Type B pancreatic cell (in vitro differentiated cells): ENCODE results near the gene CEP55. TPM values are rescaled to one million over a fixed set of nuclear protein-coding genes. Genes with fewer than 3 reads are reported as not detected.
A peak's percentile ranks its signal among the peaks of the same experiment; 100 is the strongest.

ENCODE experiments used
- DNase-seq: peaks from one replicate; pipeline ENCODE4 v3.0.0; 2021; ENCODE audit warnings: mixed read lengths; ENCODE audit not compliant: unreplicated experiment; ENCODE audit errors: extremely low spot score
- H3K27ac Mint-ChIP-seq: 2 replicates; pipeline ENCODE4 v1.8.0; 2021; ENCODE audit warnings: mild to moderate bottlenecking, mixed read lengths
- H3K27me3 Mint-ChIP-seq: 2 replicates; pipeline ENCODE4 v1.8.0; 2021; ENCODE audit warnings: mixed read lengths
- H3K36me3 Mint-ChIP-seq: 2 replicates; pipeline ENCODE4 v1.8.0; 2021; ENCODE audit warnings: mixed read lengths
- H3K4me1 Mint-ChIP-seq: one replicate; pipeline ENCODE4 v1.8.0; 2021; ENCODE audit warnings: mixed read lengths; ENCODE audit not compliant: unreplicated experiment
- H3K4me3 Mint-ChIP-seq: 2 replicates; pipeline ENCODE4 v1.8.0; 2021; ENCODE audit warnings: mild to moderate bottlenecking, mixed read lengths
- H3K9me3 Mint-ChIP-seq: 2 replicates; pipeline ENCODE4 v1.8.0; 2021; ENCODE audit warnings: mixed read lengths
- CTCF ChIP-seq: fragments of 200-600 bp; sonication (generic); conservative IDR thresholded peaks from 2 replicates; pipeline ENCODE4 v1.5.0; 2021; ENCODE audit warnings: antibody characterized with exemption, mild to moderate bottlenecking
- total RNA-seq: library from RNA; stranded (reverse); gene quantifications from 2 replicates; pipeline ENCODE4 v1.2.1, GENCODE V29; 2021; ENCODE audit warnings: low replicate concordance

Gene CEP55
- total RNA-seq, 1 donor from 2014 or later = 14.8 TPM

GRCh38 chr10:93471110-93471651 is 25.2 kb upstream of the CEP55 start:
- H3K27ac Mint-ChIP-seq = peak overlapping the region; percentile 94
- no peak for TF ChIP-seq CTCF
- peak overlapping the region; percentile 8 for H3K4me3 Mint-ChIP-seq
- H3K36me3 Mint-ChIP-seq = peaks cover 5% of the 10 kb centered on the region
- H3K4me1 Mint-ChIP-seq = peaks cover 19% of the 10 kb centered on the region
- DNase-seq = no peak
- H3K9me3 Mint-ChIP-seq = peaks cover 4% of the 10 kb centered on the region
- H3K27me3 Mint-ChIP-seq = no peaks in the 10 kb centered on the region

- no peak overlapping the region for H3K27ac Mint-ChIP-seq
- H3K9me3 Mint-ChIP-seq = peaks cover 4% of the 10 kb centered on the region
- no peak for DNase-seq
- TF ChIP-seq CTCF = no peak
- H3K4me1 Mint-ChIP-seq = peaks cover 26% of the 10 kb centered on the region
- H3K36me3 Mint-ChIP-seq = peaks cover 10% of the 10 kb centered on the region
- H3K4me3 Mint-ChIP-seq = no peak overlapping the region
- H3K27me3 Mint-ChIP-seq = no peaks in the 10 kb centered on the region
These were observed 23.3 kb upstream of the CEP55 start for GRCh38 chr10:93473161-93473560.

- no peak for DNase-seq
- peaks cover 26% of the 10 kb centered on the region for H3K4me1 Mint-ChIP-seq
- H3K27me3 Mint-ChIP-seq = no peaks in the 10 kb centered on the region
- peaks cover 4% of the 10 kb centered on the region for H3K9me3 Mint-ChIP-seq
- peaks cover 10% of the 10 kb centered on the region for H3K36me3 Mint-ChIP-seq
- TF ChIP-seq CTCF = no peak
- H3K27ac Mint-ChIP-seq = peak overlapping the region; percentile 27
- no peak overlapping the region for H3K4me3 Mint-ChIP-seq
These were observed 22.5 kb upstream of the CEP55 start for GRCh38 chr10:93473804-93474472.

GRCh38 chr10:93475227-93475626 is 21.2 kb upstream of the CEP55 start:
- TF ChIP-seq CTCF = no peak
- peaks cover 4% of the 10 kb centered on the region for H3K9me3 Mint-ChIP-seq
- H3K36me3 Mint-ChIP-seq = peaks cover 10% of the 10 kb centered on the region
- no peak overlapping the region for H3K4me3 Mint-ChIP-seq
- no peaks in the 10 kb centered on the region for H3K27me3 Mint-ChIP-seq
- no peak for DNase-seq
- H3K27ac Mint-ChIP-seq = peak overlapping the region; percentile 52
- H3K4me1 Mint-ChIP-seq = peaks cover 30% of the 10 kb centered on the region

GRCh38 chr10:93475871-93476270 is 20.5 kb upstream of the CEP55 start:
- Mint-ChIP-seq H3K27ac (peak overlapping the region; percentile 52), H3K4me1 (peaks cover 25% of the 10 kb centered on the region), H3K36me3 (peaks cover 6% of the 10 kb centered on the region), H3K27me3 (peaks cover 1% of the 10 kb centered on the region), H3K4me3 (no peak overlapping the region), H3K9me3 (no peaks in the 10 kb centered on the region)
- DNase-seq = no peak
- TF ChIP-seq CTCF = no peak
